ENCODE measurements around the gene FARS2.
A peak's percentile ranks its signal among the peaks of the same experiment; 100 is the strongest.

FARS2 gene

GRCh38 chr6:5259428-5259827 lies 1.9 kb upstream of the FARS2 start:
- DNase-seq (ENCODE audit: low read depth): no peak
- H3K4me3 ChIP-seq (ENCODE audit: low read depth, low read length): peak overlapping the region; percentile 80; the same call in 1 of the 2 replicates
- no peak for TF ChIP-seq CTCF (IDR thresholded peaks at IDR 0.05; ENCODE audit: low read depth, low read length, missing control alignments)

GRCh38 chr6:5260111-5260620 lies 1.1 kb upstream of the FARS2 start:
- TF ChIP-seq CTCF (IDR thresholded peaks at IDR 0.05; ENCODE audit: low read depth, low read length, missing control alignments): no peak
- DNase-seq (ENCODE audit: low read depth): peak; percentile 62
- H3K4me3 ChIP-seq (ENCODE audit: low read depth, low read length): peak overlapping the region; percentile 80

GRCh38 chr6:5261545-5262109 lies 314 bp downstream of the FARS2 start:
- DNase-seq (ENCODE audit: low read depth): no peak
- TF ChIP-seq CTCF (IDR thresholded peaks at IDR 0.05; ENCODE audit: low read depth, low read length, missing control alignments): no peak
- H3K4me3 ChIP-seq (ENCODE audit: low read depth, low read length): peak overlapping the region; percentile 80

GRCh38 chr6:5266423-5266822 lies 5.1 kb downstream of the FARS2 start:
- no peak overlapping the region; the same call in 1 of the 2 replicates for H3K4me3 ChIP-seq (ENCODE audit: low read depth, low read length)
- no peak for TF ChIP-seq CTCF (IDR thresholded peaks at IDR 0.05; ENCODE audit: low read depth, low read length, missing control alignments)
- DNase-seq (ENCODE audit: low read depth): no peak

- no peak overlapping the region for H3K4me3 ChIP-seq (ENCODE audit: low read depth, low read length)
- DNase-seq (ENCODE audit: low read depth): no peak
- TF ChIP-seq CTCF (IDR thresholded peaks at IDR 0.05; ENCODE audit: low read depth, low read length, missing control alignments): no peak
These were observed 8.9 kb downstream of the FARS2 start for GRCh38 chr6:5270093-5270680.

- TF ChIP-seq CTCF (IDR thresholded peaks at IDR 0.05; ENCODE audit: low read depth, low read length, missing control alignments): no peak
- no peak overlapping the region for H3K4me3 ChIP-seq (ENCODE audit: low read depth, low read length)
- no peak for DNase-seq (ENCODE audit: low read depth)
These were observed 10.6 kb downstream of the FARS2 start for GRCh38 chr6:5271926-5272325.

GRCh38 chr6:5274231-5274630 lies 12.9 kb downstream of the FARS2 start:
- no peak for DNase-seq (ENCODE audit: low read depth)
- H3K4me3 ChIP-seq (ENCODE audit: low read depth, low read length): no peak overlapping the region
- TF ChIP-seq CTCF (IDR thresholded peaks at IDR 0.05; ENCODE audit: low read depth, low read length, missing control alignments): no peak

Measured in GM12864 (cell line).